GM19043 (cell line): ENCODE measurements around the gene LRMDA.
A peak's percentile ranks its signal among the peaks of the same experiment; 100 is the strongest.

ENCODE experiments used
- ATAC-seq: cut with Tn5 transposase; IDR thresholded peaks from one replicate; pipeline ENCODE4 v1.9.1; 2021; ENCODE audit warnings: low read depth; ENCODE audit not compliant: unreplicated experiment

LRMDA gene

GRCh38 chr10:75401569-75402485, 29.6 kb upstream of the LRMDA start, which contains the start of gene ZNF503:
Gene ZNF503 (minus strand): TSS chr10:75401764. CDS start chr10:75401419, 345 bp downstream.
- ATAC-seq, result peak; percentile 44

GRCh38 chr10:75402486-75403143, 28.8 kb upstream of the LRMDA start:
- no peak for ATAC-seq

- ATAC-seq, result no peak
These were observed 28.1 kb upstream of the LRMDA start for GRCh38 chr10:75403144-75403938.

DNA sequence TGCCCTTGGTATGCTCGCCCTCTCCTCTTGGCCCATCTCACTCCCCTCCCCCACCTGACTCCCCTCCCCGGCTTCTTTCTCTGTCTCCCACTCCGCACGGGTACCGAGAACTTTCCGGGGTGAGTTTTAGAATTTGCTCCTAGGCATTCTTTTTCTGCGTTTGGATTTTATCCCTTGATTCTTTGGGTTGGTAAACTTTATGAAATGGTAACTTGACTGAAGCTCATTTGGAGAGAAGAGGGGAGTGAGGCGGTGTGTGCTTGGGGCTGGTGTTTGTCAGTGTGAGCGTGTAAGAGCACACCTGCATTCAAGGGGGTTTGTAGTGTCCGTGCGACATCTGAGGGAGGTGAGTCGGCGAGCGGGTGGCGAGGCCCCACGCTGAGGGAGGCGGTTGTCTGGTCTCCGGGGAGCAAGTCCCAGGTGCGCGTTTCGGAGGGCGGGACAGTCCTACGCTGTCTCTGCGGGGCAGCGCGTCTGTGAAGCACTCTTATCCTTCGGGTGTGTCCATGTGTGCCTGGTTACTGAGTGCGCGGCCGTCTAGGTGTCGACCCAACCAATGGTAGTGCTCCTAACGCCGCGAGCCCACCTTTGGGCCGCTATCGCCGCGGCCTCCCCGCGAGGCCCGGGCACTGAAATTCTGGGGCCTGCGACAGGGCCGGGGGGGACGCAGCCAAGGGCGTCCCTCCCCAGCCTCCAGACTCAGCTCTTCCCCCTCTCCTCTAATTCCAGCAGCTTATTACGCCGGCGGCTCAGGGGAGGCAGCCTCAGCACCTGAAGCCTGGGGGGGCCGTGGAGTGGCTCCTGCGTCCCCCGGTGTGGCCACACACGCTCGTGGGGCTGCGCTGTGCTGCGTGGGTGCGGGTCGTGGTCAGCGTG, 27.2 kb upstream of the LRMDA start:
- no peak for ATAC-seq

DNA sequence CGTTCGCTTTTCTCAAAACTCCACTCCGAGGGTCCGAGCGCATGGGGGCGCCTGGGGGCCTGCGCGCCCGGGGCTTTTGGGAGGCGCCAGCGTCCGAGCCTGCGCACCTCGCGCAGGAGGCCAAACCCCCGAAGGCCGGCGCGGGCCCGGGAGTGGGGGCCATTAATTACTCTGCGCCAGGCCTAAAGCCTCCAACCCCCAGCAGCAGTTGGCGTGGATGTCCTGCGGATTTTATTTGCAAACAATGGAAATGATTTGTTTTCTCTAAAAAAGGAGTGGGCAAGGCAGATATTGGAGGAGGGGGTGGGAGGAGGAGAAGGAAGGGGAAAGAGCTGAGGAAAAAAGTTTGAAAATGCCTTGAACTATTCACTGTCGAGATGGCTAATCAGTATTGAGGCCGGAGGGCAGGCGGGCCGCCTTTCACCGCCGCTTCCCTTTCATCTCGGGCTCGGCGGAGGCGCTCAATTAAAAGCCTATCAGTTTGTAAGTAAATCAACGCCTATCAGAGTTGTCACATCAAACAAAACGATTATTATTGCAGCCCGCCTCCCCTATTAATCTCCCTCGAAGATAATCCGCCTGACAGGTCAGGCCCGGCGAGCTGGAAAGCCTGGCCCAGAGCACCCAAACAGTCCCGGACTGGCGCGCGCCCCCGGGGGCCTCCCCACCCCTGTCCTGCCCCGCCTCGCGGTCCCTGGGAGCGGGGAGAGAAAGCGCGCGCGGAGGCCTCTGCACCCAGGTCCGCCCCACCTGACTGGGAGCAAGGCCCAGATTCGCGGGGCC, 26.4 kb upstream of the LRMDA start:
- ATAC-seq, result no peak

DNA sequence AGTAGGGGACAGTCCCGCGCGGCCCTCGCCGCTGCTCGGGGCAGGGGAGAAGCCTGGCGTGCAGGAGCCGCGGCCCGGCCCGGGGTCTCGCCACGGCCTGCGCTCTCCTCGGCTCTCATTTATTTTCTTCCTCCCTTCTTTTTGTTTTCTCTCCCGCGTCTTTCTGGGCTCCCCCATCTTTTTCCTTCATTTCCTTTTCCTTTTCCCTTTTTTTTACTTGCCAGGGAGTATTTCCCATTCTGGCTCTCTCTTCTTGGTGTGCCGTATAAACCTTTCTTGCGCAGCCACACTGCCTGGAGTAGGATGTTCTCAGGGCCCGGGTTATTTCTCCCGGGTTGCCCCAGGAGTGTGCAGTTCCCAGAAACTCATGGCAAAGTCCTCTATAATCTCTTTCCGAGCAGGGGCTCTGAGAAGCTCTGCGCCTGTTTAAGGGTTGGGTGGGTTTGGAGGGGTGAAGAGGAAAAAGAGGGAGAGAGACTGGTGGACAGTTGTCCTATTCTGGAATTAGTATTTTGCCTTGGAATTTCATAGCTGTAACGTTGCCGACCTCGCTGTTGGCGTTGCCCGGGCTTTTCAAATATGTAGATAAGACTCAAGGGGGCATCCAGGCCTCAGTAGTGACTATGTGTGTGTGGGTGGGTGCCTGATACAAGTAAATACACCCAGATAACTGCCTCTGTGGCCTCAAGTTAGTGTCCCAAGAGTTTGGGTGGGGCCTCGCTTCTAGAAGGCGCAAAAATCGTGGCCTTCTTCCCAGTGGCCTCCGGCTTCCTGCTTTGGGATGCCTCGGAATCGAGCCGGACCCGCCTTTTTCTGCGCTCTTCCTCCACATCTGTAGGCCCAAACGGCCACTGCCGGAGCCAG, 25.6 kb upstream of the LRMDA start:
- ATAC-seq, result no peak

GRCh38 chr10:75406462-75407223, 24.8 kb upstream of the LRMDA start:
- no peak for ATAC-seq

GRCh38 chr10:75407224-75407712, 24.2 kb upstream of the LRMDA start:
- ATAC-seq, result no peak

DNA sequence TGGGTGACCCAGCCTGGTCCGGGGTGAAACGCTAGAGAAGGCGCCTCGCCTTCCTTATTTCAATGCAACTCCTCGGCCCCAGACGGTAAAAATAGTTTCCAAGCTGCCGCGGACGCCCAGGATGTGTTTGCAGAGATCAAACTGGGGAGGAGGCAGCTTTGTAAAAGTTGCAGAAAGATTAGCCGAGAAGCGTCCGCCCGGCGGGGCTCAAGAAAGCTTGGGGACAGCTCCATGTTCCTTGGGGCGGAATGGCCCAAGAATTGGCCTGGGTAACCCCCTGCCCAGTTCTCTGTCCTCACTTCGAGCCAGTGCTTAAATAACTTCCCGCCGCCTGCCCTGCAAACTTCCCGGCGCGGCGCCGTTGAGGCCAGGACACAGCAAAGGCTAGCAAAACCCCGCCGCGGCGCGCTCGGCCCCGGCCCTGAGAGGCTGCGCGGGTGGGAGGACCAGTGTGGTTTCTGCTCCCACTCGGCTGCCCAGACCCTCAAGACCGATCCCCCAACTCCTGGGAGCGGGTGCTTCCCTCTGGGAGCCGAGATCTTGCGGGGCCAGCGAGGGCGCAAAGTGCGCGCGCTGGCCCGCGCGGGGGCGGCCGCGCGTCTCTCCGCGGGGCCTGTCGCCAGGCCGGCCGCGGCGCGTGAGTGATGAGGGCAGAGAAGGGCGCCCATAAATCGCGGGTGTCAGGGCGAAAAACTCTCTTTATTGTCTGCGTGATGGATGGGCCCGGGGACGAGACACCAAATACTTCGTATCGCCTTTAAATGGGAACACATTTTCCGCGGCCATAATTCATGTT, 23.5 kb upstream of the LRMDA start:
- no peak for ATAC-seq

GRCh38 chr10:75408509-75408875, 22.9 kb upstream of the LRMDA start:
- ATAC-seq, result no peak

GRCh38 chr10:75408911-75409885, 22.2 kb upstream of the LRMDA start:
- ATAC-seq, result peak; percentile 53

DNA sequence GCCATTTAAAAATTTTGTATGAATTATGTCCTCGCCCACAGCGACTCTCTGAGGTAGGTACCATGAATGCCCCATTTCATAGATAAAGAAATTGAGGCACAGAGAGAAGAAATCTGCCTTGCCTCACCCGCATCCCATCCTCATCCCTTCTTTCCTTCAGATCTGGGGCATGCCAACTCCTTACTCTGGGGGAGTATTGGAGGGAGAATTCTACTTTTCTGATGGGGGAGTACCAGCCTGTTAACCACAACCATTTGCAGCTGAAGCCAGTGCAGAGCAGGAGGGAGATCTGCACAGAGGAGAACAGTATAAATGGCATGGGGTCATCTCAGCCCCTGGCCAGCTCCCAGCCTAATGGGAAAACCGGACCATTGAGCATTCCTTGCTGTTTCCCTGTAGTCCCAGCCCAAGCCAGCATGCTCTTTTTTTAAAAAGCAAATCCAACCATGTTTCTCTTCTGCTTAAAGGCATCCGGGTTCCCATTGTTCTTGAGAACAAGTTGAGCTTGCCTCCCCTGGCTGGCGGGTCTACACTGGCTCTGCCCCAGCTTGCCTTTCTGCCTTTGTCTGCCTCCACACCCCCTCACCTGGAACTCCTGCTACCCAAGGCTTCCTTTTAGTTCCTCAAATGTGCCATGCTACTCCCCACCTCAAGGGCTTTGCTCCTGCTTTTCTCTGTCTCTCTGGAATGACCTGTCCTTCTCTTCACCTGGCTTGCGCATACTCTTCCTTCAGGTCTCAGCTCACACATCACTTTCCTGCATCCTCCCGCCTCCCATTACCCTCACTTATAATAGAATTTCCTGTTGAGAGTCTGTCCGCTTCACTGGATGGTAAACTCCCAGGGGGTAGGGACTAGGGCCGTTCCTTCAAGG, 21.1 kb upstream of the LRMDA start:
- ATAC-seq, result no peak

DNA sequence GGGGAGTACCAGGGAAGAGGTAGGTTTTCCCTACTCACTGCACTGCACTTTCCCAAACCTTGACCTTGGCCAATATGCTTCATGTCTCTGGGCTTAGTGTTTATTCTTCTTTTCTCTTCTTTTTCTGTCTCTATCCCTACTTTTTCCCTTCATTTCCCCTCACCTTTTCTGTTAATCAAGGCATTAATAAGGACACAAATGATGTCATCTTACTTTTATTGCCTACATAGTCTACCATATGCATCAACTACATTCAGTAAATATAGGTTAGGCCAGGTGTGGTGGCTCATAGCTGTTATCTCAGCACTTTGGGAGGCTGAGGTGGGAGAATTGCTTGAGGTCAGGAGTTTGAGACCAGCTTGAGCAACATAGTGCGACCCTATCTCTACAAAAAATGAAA, 16.9 kb upstream of the LRMDA start:
- no peak for ATAC-seq

DNA sequence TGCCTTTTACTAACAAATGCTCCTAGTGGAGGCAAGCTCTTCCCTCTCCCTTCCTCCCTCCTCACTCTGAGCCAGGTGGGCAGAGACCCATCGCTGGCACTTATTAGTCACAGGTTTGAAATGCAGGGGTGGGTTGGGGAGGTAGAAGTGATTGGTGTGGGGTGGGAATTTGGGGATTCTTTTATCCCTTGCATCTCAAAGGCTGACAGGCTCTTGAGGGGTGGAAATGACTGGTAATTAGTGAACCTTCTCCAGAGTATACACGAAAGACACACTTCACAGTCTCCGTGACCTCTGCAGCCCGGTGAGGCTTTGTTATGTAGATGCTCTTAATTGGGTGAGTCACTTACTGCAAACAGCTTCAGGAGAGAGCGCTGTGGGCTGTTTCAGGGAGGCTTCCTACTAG, 13.9 kb upstream of the LRMDA start:
- no peak for ATAC-seq

GRCh38 chr10:75418293-75418692, 13.1 kb upstream of the LRMDA start:
- ATAC-seq, result no peak
